Stimulated activated CD8-positive, alpha-beta memory T cell treated with anti-CD3 and anti-CD28 coated beads, Interleukin-12 subunit alpha, Interleukin-12 subunit beta, amount 100 ng/mL, for 24 hours (primary cell): ENCODE measurements around the gene MYO3B.

ENCODE experiments used
- DNase-seq: peaks from one replicate; pipeline ENCODE4 v3.0.0-alpha.2; 2020; ENCODE audit errors: extremely low read depth

MYO3B gene, protein sequence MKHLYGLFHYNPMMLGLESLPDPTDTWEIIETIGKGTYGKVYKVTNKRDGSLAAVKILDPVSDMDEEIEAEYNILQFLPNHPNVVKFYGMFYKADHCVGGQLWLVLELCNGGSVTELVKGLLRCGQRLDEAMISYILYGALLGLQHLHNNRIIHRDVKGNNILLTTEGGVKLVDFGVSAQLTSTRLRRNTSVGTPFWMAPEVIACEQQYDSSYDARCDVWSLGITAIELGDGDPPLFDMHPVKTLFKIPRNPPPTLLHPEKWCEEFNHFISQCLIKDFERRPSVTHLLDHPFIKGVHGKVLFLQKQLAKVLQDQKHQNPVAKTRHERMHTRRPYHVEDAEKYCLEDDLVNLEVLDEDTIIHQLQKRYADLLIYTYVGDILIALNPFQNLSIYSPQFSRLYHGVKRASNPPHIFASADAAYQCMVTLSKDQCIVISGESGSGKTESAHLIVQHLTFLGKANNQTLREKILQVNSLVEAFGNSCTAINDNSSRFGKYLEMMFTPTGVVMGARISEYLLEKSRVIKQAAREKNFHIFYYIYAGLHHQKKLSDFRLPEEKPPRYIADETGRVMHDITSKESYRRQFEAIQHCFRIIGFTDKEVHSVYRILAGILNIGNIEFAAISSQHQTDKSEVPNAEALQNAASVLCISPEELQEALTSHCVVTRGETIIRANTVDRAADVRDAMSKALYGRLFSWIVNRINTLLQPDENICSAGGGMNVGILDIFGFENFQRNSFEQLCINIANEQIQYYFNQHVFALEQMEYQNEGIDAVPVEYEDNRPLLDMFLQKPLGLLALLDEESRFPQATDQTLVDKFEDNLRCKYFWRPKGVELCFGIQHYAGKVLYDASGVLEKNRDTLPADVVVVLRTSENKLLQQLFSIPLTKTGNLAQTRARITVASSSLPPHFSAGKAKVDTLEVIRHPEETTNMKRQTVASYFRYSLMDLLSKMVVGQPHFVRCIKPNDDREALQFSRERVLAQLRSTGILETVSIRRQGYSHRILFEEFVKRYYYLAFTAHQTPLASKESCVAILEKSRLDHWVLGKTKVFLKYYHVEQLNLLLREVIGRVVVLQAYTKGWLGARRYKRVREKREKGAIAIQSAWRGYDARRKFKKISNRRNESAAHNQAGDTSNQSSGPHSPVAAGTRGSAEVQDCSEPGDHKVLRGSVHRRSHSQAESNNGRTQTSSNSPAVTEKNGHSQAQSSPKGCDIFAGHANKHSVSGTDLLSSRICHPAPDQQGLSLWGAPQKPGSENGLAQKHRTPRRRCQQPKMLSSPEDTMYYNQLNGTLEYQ (N-terminal part only)

DNA sequence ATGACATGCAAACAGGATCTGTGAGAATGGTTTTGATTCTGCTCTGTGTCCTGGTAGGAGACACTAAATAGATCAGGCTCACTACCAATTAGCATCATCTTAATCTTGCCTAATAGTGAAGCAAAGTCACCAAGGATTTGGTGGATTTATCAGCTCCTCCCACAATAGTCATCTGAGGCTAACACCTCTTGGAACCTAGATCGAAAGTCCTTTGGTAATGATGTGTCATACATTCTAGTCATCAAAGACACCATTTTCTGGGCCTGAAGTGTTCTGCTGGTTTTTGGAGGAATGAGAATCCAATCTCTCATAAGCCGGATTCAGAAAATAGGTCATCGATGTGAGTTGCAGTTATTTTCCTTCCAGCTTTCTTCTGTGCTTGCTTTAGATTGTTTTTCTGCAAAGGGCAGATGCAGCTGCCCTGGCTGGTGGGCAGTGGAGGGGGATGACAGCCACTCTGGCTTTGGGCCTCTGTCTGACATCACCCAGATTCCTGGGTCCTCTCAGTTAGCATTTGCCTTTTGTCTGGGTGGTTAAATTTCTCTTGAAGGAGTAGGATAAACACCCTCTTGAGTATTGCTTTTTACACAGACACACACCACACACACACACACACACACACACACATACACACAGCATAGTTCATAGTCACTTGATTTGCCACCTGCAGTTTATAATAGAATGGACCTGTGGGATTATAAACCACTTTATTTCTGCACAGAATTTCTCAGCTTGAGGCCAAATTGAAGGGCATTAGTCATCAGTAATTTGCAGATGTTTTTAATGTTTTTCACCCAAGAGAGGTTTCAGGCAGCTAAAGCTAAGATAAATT, at the start of gene MYO3B:
MYO3B (plus strand) TSS at position 198 of the 832 bp plus-strand sequence; CDS start at position 339, 141 bp downstream.
- DNase-seq, result no peak

DNA sequence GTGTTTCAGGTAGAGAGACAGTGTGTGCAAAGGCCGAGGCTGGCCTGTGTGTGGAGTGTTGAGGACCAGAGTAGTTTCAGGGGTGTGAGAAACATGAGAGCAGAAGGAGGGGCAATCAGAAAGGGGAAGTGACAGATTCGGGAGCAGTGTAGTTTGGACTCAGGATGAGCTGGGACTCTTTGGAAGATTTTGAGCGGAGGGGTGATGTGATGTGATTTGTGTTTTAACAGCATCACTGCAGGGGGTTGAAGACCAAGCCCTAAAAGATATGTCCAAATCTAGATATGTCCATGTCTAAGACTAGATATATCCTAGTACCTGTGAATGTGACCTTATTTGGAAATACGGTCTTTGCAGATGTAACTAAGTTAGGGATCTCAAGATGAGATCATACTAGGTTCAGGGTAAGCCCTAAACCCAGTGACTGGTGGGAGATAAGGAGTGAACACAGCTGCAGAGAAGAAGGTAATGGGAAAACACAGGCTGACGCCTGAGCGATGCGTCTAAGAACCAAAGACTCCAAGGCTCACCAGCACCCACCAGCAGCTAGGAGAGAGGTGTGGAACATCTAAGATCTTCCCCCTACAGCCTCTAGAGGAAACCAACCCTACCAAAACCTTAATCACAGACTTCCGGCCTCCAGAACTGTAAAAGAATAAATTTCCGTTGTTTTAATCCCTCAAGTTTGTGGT, 38.5 kb upstream of the MYO3B start:
- no peak for DNase-seq

DNA sequence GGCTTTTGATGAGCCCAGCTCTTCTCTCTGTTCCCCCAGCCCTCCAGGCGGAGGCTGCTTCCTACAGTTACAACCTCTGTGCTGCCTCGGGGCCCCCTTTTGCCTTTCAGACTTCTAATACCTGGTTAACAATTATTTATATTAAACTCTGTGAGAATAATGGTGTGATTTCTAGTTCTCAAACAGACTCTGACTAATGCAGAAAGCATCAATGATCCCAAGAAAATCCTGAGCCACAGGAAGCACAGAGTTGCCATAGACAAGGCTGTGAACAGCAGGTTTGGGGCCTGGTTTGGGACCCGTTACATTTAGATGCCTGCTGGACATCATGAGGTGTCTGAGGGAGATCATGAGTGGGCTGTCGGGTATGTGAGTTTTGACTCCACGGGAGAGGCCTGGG, 37.4 kb upstream of the MYO3B start:
- no peak for DNase-seq

DNA sequence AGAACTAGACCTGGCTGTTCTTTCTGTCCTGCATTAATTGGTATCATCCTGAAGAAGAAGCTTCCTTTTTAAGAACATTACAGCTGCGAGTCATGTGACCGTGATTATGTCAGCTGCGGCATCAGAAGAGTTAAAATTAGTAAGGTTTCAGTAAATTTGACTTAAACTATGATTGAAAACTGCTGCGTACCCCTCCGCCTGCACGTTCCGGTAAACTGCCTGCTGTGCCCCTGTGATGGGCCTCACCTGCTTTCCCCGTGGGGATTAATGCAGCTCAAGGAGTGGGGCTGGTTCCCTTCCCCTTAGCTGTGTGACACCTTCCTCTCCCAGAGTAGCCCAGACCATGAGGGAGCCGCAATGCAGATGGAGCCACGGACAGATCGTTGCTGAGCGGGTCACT, 36.1 kb upstream of the MYO3B start:
- DNase-seq, result no peak

DNA sequence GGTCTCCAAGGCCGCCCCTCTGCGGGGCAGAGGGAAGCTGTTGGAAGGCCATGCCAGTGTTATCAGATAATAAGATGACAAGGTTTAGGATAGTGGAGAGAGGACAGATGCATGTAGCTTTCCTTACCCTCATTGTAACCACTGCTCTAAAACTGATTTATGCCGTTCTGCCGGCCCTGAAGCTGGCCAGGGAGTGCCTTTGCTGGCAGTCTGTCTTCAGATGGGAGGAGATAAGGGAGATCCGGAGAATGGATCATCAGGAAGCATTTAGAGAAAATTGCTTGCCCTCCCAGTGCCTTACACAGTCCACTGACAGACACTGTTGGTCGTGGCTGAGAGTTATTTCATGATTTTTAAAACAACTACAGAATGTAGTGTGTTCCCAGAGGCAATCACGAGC, 35.4 kb upstream of the MYO3B start:
- no peak for DNase-seq

DNA sequence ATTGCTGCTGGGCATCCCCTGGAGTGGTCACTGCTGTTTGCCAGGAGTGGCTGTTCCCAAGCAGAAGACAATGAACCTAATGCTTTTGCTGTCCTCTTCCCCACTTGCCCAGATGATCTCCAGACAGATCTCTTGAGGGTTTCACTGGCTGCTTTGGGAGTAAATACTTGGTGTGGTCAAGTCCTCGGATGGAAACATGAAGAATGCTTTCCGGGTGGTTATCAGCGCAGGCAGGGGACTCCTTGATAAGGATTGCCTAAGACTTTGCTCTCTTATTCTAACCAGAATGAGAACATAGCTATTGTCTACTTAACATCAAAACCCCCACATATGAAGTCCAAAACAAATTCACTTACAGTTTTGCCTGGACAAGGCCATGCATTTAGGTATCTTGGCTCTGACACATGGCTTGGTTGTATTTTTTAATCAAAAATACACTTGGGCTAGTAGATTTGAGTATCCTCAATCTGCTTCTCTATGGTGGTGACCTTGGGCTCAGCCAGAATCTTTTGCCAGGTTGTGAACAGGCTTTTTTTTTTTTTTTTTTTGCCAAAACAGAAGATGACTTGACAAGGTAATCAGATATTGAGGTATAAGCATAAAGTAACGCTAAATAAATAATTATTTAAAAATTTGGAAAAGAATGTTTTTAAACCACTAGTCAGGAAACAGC, 34.8 kb upstream of the MYO3B start:
- DNase-seq, result no peak

DNA sequence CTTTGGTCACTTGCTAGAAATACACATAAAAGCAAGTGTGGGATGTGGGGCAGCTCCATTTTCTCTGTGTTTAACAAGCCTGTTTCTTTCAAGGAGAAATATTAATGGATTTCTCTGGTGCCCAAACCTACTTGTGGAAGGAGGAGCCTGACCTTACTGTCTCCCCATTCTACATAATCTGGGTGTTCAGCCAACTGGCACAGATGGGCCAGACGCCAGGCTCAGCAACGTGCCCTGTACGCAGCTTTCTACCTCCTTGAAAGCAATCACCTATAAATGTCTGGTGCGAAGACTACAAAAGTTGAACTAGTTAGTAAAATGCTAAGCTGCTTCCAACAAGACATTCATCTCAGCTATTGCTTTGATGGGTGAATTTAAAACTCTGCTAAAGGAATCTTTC, 33.2 kb upstream of the MYO3B start:
- DNase-seq, result no peak

DNA sequence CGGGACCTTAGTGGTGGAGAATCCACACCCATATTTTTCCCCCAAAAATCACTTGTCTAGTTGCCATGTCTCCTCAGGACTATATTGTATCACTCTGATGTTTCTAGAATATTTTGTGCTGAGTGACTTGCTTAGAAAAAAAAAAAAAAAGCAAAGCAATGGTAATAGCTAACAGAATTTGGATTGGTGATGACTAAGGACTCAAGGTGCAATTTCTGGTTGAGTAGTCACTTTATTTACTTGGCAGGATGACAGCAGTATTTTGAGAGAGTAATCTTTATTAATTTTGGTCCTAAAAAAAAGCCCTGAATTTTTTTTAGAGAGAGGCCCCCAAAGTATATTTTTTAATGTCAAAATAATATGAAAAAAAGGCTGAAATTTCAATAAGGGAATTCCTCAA, 32.8 kb upstream of the MYO3B start:
- no peak for DNase-seq

DNA sequence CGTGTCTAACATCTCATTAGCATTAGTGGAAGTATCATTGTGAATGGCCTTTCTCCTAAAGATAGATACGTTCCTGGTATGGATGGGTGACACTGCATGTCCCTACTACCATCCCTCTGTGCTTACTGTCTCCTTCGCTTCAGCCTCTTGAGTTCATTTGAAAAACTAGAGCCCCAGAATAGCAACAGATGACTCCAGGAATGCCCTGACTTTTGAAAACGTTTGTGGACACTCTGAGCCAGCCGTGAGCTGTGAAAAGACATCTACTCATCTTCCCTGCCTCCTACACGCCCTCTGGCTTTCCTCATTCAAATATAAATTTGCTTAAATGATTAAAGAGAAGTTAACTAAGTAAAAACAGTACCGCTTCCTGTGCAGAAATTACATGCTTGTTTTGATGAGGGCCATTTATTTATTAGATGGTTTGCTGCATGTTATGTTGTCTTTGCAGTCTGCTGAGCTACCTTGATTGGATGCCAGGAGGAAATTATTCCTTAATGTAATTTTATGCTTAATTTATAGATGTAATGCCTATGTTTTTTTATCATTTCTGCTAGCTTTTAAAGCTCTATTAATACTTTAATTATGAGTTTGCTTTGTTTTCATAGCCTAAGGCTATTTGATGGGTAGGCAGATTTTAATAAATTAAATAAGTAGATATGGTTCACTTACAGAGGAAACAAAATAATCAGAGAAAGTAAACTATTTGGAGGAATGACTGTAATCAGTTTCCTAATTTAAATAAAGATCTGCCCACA, 32.1 kb upstream of the MYO3B start:
- DNase-seq, result no peak

DNA sequence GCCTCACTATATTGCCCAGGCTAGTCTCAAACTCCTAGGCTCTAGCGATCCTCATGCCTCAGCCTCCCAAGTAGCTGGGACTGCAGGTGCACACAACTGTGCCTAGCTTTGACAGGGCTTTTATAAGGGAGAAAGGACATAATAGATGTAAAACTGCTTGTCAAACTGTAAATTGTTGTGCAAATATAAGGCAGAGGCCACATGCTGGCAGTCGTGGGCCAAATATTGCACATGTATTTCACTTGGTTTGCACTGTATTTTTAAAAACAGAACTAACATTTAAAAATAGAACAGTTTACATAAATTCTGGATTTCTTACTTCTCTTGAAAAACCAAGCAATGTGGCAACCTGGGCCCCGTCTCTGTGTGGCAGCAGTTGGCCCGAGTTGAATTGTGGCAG, 31.2 kb upstream of the MYO3B start:
- no peak for DNase-seq

DNA sequence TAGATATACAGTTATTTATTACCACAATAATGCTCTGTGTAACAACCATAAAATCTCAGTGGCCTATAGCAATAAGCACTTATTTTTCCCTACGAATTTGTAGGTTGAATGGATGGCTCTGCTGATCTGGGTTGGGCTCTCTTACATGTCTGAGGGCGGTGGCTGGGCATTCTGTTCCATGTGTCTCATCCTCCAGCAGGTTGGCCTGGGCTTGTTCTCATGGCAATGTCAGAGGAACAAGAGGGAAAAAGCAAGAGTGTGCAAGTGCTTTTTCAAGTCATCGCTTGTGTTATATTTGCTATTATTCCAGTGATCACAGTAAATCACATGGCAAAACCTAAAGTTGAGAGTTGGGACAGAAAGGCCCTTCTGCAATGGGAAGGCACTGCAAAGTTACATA, 30.4 kb upstream of the MYO3B start:
- DNase-seq, result no peak

DNA sequence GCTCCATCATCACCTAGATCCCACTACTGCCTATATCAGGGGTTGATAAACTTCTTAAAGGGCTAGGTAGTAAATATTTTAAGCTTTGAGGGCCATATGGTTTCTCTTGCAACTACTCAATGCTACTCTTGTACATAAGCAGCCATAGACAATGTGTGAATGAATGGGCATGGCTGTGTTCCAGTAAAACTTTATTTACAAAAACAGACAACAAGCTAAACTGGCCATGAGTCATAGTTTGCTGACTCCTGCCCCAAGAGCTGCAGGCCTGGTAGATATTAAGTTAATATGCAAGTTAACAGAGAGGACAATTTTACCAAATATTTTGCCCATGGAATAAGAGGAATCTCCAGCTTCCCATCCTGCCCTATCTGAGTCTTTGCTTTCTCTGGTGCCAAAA, 29.8 kb upstream of the MYO3B start:
- no peak for DNase-seq

DNA sequence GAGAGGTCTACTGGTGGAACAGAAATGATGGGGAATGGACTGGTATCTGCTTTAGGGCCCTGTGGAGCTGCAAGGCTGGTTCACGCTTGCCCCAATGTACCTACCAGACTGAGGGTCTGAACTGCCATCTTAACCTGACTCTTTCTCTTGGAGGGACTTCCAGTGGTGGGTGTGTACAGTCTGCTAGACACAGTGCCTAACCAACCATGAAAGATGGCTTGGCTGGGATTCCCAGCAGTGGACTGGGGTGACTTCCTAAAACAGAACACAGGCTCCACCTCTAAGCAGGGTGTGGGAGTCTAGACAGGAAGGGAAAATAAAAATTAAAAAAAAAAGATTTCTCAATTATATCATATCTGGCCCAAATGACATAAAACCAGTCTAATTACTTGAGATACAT, 25.5 kb upstream of the MYO3B start:
- no peak for DNase-seq

DNA sequence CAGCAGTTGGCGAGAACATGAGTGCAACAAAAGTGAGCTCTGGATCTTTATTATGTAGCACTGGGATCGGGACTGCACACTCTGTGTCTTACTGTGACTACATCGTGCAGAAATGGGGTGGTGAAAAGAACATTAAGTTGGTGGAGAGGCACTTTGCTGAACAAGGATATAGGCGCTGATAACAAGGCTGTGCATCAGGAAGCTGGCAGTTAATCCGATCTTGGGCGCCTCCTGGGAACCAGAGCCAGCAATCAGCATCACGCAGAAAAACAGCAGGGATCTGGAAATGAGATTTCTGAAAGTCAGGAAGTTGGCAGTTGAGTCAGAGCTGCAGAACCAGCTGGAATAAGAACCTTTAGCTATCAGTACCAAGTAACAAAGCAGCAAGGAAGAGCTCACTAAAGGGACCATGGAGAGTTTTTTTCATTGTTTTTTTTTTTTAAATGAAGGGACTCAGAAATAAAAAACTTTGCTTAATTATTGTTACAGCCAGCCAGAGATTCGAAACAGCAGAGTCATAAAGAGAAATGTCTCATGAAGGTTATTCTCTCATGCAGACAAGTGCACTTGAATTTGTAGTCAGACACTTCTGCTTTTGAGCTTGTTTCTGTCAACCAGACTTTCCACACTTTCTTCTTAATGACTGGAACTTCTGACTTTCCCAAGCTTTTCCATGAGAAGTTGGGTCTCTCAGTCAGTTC, 22.8 kb upstream of the MYO3B start:
- DNase-seq, result no peak

DNA sequence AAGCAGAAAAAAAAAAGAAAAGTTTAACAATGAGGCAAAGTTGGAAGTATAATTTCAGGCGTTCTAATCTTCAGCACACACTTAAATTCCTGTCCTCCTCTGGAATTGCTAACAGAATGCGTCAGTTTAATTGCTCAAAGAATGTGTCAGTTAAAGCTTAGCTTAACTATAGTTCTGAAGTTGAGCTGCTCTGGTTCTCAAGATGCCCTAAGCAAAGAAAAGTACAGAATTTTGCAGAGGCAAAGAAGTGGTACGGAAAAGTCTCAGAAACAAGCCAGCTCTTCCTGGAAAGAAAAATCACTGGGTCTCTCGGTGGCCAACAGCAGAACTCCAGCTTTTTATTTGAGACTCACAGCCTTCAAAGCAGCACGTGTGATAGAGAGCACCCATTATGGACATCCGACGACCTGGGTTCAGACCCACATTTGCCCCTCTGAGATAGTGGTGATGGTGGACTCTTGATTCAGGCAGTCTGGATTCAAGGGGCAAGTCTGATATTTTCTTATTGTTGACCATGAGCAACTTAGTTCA, 22.2 kb upstream of the MYO3B start:
- no peak for DNase-seq

DNA sequence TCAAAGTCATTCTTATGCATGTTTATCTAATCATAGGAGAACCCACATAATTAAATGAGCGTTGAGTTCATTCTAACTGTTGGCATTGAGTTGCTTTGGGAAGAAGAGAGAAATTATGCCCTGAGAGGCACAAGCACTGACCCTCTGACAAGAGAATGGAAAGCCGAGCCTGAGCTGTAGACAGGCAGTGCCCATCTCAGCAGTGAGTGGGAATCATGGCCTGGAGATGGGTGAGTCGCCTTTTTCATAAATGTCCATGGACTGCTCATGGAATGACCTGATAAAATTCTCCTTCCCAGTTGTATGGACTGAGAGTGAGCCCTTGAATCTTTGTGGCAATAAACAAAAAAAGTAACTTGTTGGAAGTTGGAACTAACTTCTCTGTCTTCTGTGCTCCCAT, 21.4 kb upstream of the MYO3B start:
- no peak for DNase-seq

DNA sequence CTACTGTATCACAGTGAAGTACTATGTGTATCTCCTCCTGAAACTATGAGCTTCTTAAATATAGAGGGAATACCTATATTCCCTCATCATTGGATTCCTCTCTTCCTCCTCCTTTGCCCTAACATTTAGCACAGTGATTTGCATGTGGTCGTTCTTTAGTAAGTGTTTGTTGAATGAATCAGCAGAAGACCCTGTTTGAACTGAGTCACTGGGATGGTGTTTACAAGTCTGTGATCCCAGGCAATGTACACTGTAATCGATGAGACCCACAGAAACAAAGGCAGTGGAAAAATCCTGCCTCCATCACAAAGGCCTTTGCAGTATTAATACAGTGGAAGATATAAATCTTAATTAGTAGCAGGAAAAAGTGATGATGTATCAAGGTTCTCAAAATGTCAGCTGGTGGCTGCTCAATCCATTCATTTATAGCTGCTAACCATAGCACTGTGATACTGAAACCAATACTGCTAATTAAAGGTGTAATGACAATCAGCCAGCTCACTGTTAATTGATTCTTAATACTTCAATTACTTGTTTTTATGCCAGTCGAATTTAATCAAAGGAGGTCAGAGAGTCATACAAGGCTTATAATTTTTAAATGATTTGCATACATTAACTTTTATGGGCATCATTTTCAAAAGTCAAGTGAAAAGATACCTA, 20.8 kb upstream of the MYO3B start:
- DNase-seq, result no peak

DNA sequence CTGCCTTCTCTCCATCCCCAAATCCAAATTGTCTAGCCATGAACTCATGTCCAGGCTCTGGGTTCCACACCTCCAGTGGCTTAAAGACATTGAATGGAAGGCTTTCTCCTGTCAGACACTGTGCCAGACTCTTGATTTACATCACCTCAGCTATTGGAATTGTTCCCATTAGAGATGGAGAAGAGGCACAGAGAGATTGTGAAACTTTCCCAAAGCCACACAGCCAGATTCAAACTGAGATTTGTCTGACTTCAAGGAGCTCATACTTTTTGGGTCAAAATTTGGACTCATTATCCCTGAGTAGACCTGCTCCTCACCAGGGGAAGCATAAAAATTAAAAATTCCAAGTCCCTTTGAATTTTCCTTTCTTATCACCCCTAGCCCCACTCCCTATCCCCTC, 18.9 kb upstream of the MYO3B start:
- no peak for DNase-seq
